HS-27A (cell line): ENCODE data around the gene SACS.
"Not testable (repeated sequence)": the region's sequence is repeated elsewhere in the genome, so short reads cannot be mapped to it uniquely, and the experiment has no call there.

Experiments
- DNase-seq: peaks from one replicate; pipeline ENCODE4 v3.0.0-alpha.2; 2012; ENCODE audit warnings: low read depth, missing footprints

SACS gene

GRCh38 chr13:23456437-23457210 lies 23.1 kb upstream of the SACS start:
- DNase-seq = no peak

GRCh38 chr13:23455401-23456185 lies 22.1 kb upstream of the SACS start:
- DNase-seq = no peak

- DNase-seq = no peak
Observed at GRCh38 chr13:23453132-23453531, 19.6 kb upstream of the SACS start.

GRCh38 chr13:23450340-23451046 lies 17.0 kb upstream of the SACS start:
- no peak for DNase-seq

- DNase-seq = no peak
Observed at GRCh38 chr13:23449398-23450162, 16.1 kb upstream of the SACS start.

GRCh38 chr13:23447927-23448326 lies 14.4 kb upstream of the SACS start:
- DNase-seq = no peak

- no peak for DNase-seq
Observed at GRCh38 chr13:23445794-23446193, 12.3 kb upstream of the SACS start.

GRCh38 chr13:23443878-23444277 lies 10.4 kb upstream of the SACS start:
- DNase-seq = no peak

GRCh38 chr13:23443110-23443509 lies 9.6 kb upstream of the SACS start:
- DNase-seq = no peak

- no peak for DNase-seq
Observed at GRCh38 chr13:23440821-23441618, 7.5 kb upstream of the SACS start.

GRCh38 chr13:23440324-23440723 lies 6.8 kb upstream of the SACS start:
- not testable (repeated sequence) for DNase-seq

- no peak for DNase-seq
Observed at GRCh38 chr13:23437916-23438315, 4.4 kb upstream of the SACS start.

- DNase-seq = no peak
Observed at GRCh38 chr13:23436680-23437079, 3.2 kb upstream of the SACS start.

GRCh38 chr13:23434491-23434890 lies 989 bp upstream of the SACS start:
- DNase-seq = no peak

- no peak for DNase-seq
Observed at GRCh38 chr13:23432626-23433025, 876 bp downstream of the SACS start.

- DNase-seq = no peak
Observed at GRCh38 chr13:23430664-23431063, 2.8 kb downstream of the SACS start.

GRCh38 chr13:23427881-23428528 lies 5.5 kb downstream of the SACS start:
- DNase-seq = no peak

GRCh38 chr13:23427342-23427843 lies 6.1 kb downstream of the SACS start:
- DNase-seq = peak; percentile 67

- no peak for DNase-seq
Observed at GRCh38 chr13:23421596-23421995, 11.9 kb downstream of the SACS start.
